SK-N-MC (cell line): Measurements from ENCODE around the gene TMEM120B.

Source experiments
- DNase-seq: peaks from one replicate; pipeline ENCODE4 v3.0.0-alpha.2; 2011; ENCODE audit warnings: low read depth, low spot score
- H3K27ac ChIP-seq: fragments of 200-600 bp; sonication (generic); 2 replicates; pipeline ENCODE4 v1.5.1; 2016; ENCODE audit warnings: mixed run types
- H3K36me3 ChIP-seq: fragments of 200-600 bp; sonication (generic); 2 replicates; pipeline ENCODE4 v1.6.1; 2017; ENCODE audit warnings: antibody characterized with exemption, low read length, mixed read lengths; ENCODE audit not compliant: insufficient read depth
- H3K4me3 ChIP-seq: fragments of 200-600 bp; sonication (generic); 2 replicates; pipeline ENCODE4 v1.5.1; 2016
- H3K9ac ChIP-seq: fragments of 200-600 bp; sonication (generic); 2 replicates; pipeline ENCODE4 v1.8.0; 2017; ENCODE audit warnings: mixed run types, mixed read lengths; ENCODE audit not compliant: insufficient read length
- H3K9me3 ChIP-seq: fragments of 200-600 bp; sonication (generic); 2 replicates; pipeline ENCODE4 v1.6.1; 2017; ENCODE audit warnings: low read depth, mild to moderate bottlenecking, antibody characterized with exemption, low read length, moderate library complexity, mixed read lengths
- EZH2 ChIP-seq: fragments of 200-600 bp; sonication (generic); IDR thresholded peaks from one replicate; pipeline ENCODE4 v1.6.1; 2017; ENCODE audit warnings: antibody characterized with exemption
- FOXP2 ChIP-seq: optimal IDR thresholded peaks from 2 replicates; pipeline ENCODE3; 2011; ENCODE audit warnings: mild to moderate bottlenecking, moderate library complexity; ENCODE audit not compliant: insufficient read depth; ENCODE audit errors: extremely low read length, control extremely low read depth
- POLR2AphosphoS5 ChIP-seq: IDR thresholded peaks from 2 replicates; pipeline ENCODE4 v1.6.1; 2012; ENCODE audit warnings: mild to moderate bottlenecking, low read depth, low read length, borderline replicate concordance

TMEM120B gene

GRCh38 chr12:121770388-121770787, 57.8 kb downstream of the TMEM120B start:
- no peak for TF ChIP-seq EZH2
- no peak for TF ChIP-seq FOXP2
- no peak for TF ChIP-seq POLR2AphosphoS5
- H3K27ac ChIP-seq, result peak overlapping the region; percentile 11; the same call in 1 of the 2 replicates
- H3K4me3 ChIP-seq, result no peak overlapping the region
- DNase-seq, result no peak
- no peak overlapping the region for H3K9ac ChIP-seq
- no peaks in the 10 kb centered on the region for H3K36me3 ChIP-seq
- H3K9me3 ChIP-seq, result no peaks in the 10 kb centered on the region

GRCh38 chr12:121770813-121771625, 58.5 kb downstream of the TMEM120B start:
- H3K9ac ChIP-seq, result no peak overlapping the region
- no peak for DNase-seq
- H3K36me3 ChIP-seq, result no peaks in the 10 kb centered on the region
- H3K27ac ChIP-seq, result no peak overlapping the region
- no peak overlapping the region for H3K4me3 ChIP-seq
- no peak for TF ChIP-seq POLR2AphosphoS5
- TF ChIP-seq EZH2, result no peak
- TF ChIP-seq FOXP2, result no peak
- no peaks in the 10 kb centered on the region for H3K9me3 ChIP-seq

GRCh38 chr12:121773011-121773777, 60.6 kb downstream of the TMEM120B start:
- no peaks in the 10 kb centered on the region for H3K36me3 ChIP-seq
- no peak overlapping the region for H3K9ac ChIP-seq

GRCh38 chr12:121774968-121775474, 62.5 kb downstream of the TMEM120B start:
- TF ChIP-seq FOXP2, result no peak
- TF ChIP-seq POLR2AphosphoS5, result no peak
- TF ChIP-seq EZH2, result no peak
- H3K9me3 ChIP-seq, result no peaks in the 10 kb centered on the region
- H3K9ac ChIP-seq, result no peak overlapping the region
- H3K4me3 ChIP-seq, result no peak overlapping the region
- no peaks in the 10 kb centered on the region for H3K36me3 ChIP-seq
- DNase-seq, result no peak
- H3K27ac ChIP-seq, result no peak overlapping the region

More at GRCh38 chr12:121773011-121773777, 60.6 kb downstream of the TMEM120B start:
- Histone ChIP-seq H3K4me3 (no peak overlapping the region), H3K27ac (no peak overlapping the region), H3K9me3 (no peaks in the 10 kb centered on the region)
- no peak for DNase-seq
- no peak for TF ChIP-seq EZH2
- no peak for TF ChIP-seq POLR2AphosphoS5
- no peak for TF ChIP-seq FOXP2

- no peak overlapping the region for H3K9ac ChIP-seq
- TF ChIP-seq POLR2AphosphoS5, result no peak
- no peak for TF ChIP-seq EZH2
- no peak for TF ChIP-seq FOXP2
- no peak overlapping the region for H3K27ac ChIP-seq
- H3K9me3 ChIP-seq, result no peaks in the 10 kb centered on the region
- no peak for DNase-seq
- no peaks in the 10 kb centered on the region for H3K36me3 ChIP-seq
- no peak overlapping the region for H3K4me3 ChIP-seq
These were observed 62.9 kb downstream of the TMEM120B start for GRCh38 chr12:121775501-121775900.

DNA sequence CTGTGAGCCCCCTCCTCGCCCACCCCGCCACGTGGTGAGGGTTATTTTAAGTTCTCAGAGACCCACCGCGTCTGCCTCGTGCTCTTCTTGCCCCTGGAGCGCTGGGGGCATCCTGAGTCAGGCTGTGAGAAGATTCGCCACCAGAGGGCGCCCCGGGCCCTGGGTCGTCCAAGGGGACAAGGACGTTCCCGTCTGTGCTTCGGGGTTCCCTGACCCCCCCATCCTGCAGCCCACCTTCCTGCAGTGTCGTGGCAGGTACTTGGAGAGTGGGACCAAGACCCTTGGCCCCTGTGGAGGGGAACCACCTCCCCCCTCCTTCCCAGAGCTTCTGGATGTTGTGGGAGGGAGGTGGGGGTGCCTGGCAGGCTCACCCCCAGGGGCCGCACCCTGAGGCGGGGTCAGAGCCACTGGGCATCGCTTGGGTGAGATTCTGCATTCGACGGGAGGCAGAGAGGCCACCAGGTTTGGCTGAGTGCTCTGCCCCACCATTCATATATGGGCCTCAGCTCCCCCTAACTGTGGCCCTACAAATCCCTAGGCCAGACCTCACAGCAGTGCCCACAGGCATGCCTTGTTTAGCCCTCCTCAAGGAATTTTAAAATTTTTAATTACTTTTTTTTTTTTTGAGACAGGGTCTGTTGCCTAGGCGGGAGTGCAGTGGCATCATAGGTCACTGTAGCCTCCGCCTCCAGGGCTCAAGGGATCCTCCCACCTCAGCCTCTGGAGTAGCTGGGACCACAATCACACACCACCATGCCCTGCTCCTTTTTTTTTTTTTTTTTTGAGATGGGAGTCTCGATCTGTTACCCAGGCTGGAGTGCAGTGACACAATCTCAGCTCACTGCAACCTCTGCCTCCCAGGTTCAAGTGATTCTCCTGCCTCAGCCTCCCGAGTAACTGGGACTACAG, 63.9 kb downstream of the TMEM120B start:
- Histone ChIP-seq H3K27ac (no peak overlapping the region), H3K4me3 (no peak overlapping the region), H3K36me3 (no peaks in the 10 kb centered on the region), H3K9ac (no peak overlapping the region), H3K9me3 (no peaks in the 10 kb centered on the region)
- no peak for TF ChIP-seq EZH2
- TF ChIP-seq POLR2AphosphoS5, result 0 out of 2 replicates have a peak, but pooled peaks have one; percentile 18
- DNase-seq, result no peak

DNA sequence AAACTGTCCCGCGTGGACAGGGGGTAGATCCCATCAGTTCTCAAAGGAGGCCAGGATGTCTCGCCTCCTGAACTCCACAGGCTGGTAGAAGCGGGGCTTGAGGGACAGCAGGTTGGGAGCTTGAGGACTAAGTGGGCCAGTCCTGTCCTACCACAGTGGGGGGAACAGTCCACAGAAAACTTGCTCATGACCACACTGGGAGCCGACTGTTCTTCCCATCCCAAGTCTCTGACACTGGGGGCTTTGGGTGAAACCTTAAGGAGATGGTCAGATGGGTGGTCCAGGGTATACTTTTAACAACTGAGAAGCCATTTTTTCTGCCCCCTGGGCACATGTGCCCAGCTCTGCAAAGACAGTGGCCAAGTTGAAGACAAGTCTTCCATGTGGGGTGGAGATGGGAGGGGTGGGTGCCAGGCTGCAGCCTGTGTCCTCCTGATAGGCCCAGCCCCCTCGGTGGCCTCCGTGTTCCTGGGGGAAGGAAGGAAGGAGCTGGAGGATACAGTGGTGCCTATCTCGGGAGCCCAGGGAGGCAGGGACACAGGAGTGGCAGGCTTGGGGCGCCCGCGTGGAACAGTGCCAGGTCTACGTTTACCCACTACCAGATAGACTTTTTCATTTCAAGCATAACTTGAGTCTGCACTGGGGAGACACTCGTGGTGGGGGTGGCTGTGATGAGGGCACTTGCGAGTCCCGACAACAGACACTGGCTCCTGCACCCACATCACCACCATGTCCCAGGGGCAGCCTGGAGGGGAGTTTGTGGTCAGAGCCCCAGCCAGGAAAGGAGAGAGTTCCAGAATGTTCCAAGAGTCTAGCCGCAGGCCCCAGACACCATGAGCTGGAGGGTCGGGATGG, 66.2 kb downstream of the TMEM120B start:
- TF ChIP-seq EZH2 (no peak), POLR2AphosphoS5 (0 out of 2 replicates have a peak, but pooled peaks have one; percentile 13), FOXP2 (no peak)
- no peak overlapping the region for H3K9ac ChIP-seq
- H3K27ac ChIP-seq, result no peak overlapping the region
- H3K36me3 ChIP-seq, result no peaks in the 10 kb centered on the region
- H3K9me3 ChIP-seq, result no peaks in the 10 kb centered on the region
- H3K4me3 ChIP-seq, result no peak overlapping the region
- DNase-seq, result no peak
